Measurements from ENCODE around the gene FUT2. TPM values are rescaled to one million over a fixed set of nuclear protein-coding genes. Genes with fewer than 3 reads are reported as not detected.
"Not testable (repeated sequence)": the region's sequence is repeated elsewhere in the genome, so short reads cannot be mapped to it uniquely, and the experiment has no call there.

FUT2 gene
- total and polyA plus RNA-seq, 2 experiments from 2014 or later = 12.4 to 16.9 TPM

DNA sequence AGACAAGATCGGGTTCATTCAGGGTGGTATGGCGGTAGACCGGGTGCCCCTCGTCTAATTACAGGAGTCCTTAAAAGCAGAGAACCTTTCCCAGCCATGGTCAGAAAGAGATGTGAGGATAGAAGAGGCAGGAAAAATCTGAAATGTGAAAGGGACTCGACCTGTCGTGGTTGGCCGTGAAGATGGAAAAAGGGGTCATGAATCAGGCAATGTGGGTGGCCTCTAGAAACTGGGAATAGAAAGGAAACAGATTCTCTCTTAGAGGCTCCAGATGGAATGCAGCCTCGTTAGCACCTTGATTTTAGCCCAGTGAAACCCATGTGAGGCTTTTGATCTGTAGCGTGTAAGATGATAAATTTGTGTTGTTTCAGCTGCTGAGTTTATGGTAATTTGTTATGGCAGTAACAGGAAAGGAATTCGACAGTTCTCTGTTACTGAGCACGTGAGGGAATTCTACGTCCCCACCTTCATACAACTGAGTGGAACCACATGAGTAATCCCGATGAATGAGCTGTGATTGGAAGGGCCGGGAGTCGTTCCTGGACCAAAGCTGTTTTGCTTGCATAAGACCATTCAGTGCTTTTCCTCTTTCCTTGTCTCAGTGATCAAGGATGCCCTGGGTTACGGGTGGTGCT, 38.8 kb upstream of the FUT2 start:
- Histone ChIP-seq H3K9me3 (ENCODE audit: low read depth) (no peaks in the 10 kb centered on the region), H3K4me3 (no peak overlapping the region), H3K27ac (no peak overlapping the region), H3K9me2 (replicated peaks; ENCODE audit: insufficient read depth) (no peaks in the 10 kb centered on the region), H4K20me1 (ENCODE audit: insufficient read depth, poor library complexity, severe bottlenecking) (no peaks in the 10 kb centered on the region), H3K4me2 (no peak overlapping the region), H3K79me2 (no peaks in the 10 kb centered on the region), H3K36me3 (replicated peaks; ENCODE audit: insufficient read depth, low read depth) (no peaks in the 10 kb centered on the region), H3K4me1 (ENCODE audit: insufficient read depth) (no peaks in the 10 kb centered on the region), H2AFZ (peak overlapping the region; percentile 3), H3K27me3 (no peaks in the 10 kb centered on the region)
- TF ChIP-seq, protein P1, sequence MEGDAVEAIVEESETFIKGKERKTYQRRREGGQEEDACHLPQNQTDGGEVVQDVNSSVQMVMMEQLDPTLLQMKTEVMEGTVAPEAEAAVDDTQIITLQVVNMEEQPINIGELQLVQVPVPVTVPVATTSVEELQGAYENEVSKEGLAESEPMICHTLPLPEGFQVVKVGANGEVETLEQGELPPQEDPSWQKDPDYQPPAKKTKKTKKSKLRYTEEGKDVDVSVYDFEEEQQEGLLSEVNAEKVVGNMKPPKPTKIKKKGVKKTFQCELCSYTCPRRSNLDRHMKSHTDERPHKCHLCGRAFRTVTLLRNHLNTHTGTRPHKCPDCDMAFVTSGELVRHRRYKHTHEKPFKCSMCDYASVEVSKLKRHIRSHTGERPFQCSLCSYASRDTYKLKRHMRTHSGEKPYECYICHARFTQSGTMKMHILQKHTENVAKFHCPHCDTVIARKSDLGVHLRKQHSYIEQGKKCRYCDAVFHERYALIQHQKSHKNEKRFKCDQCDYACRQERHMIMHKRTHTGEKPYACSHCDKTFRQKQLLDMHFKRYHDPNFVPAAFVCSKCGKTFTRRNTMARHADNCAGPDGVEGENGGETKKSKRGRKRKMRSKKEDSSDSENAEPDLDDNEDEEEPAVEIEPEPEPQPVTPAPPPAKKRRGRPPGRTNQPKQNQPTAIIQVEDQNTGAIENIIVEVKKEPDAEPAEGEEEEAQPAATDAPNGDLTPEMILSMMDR (IDR thresholded peaks at IDR 0.05; ENCODE audit: poor library complexity) = no peak
- TF ChIP-seq EZH2phosphoT487 (IDR thresholded peaks at IDR 0.05; ENCODE audit: low read depth, severe bottlenecking, unreplicated experiment) (no peak), EZH2 (IDR thresholded peaks at IDR 0.05; ENCODE audit: borderline replicate concordance) (no peak)
- peak; percentile 68 for DNase-seq (ENCODE audit: low spot score)
- WGBS (ENCODE audit: low lambda C conversion rate, missing lambda C conversion rate) = 36% methylated on average over 16 of the region's 16 CpGs

DNA sequence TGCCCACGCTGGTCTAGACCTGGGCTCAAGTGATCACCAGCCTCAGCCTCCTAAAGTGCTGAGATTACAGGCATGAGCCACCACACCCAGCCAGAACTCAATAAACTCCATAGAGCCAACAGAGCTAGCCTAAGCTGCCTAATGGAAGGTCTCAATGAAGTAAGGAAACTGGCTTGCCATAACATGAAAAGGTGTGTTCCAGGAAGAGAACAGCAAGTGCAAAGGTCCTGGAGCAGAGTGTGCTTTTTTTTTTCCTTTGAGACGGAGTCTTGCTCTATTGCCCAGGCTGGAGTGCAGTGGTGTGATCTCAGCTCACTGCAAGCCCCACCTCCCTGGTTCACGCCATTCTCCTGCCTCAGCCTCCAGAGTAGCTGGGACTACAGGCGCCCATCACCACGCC, 37.9 kb upstream of the FUT2 start:
- H3K27me3 ChIP-seq; H3K4me3 ChIP-seq; H4K20me1 ChIP-seq (ENCODE audit: insufficient read depth, poor library complexity, severe bottlenecking); H3K9me3 ChIP-seq (ENCODE audit: low read depth); H3K79me2 ChIP-seq; H3K27ac ChIP-seq; H2AFZ ChIP-seq; H3K4me1 ChIP-seq (ENCODE audit: insufficient read depth); H3K4me2 ChIP-seq; DNase-seq (ENCODE audit: low spot score); H3K9me2 ChIP-seq (replicated peaks; ENCODE audit: insufficient read depth); H3K36me3 ChIP-seq (replicated peaks; ENCODE audit: insufficient read depth, low read depth): not testable (repeated sequence)
- WGBS (ENCODE audit: low lambda C conversion rate, missing lambda C conversion rate) = 95% methylated on average over 5 of the region's 5 CpGs

DNA sequence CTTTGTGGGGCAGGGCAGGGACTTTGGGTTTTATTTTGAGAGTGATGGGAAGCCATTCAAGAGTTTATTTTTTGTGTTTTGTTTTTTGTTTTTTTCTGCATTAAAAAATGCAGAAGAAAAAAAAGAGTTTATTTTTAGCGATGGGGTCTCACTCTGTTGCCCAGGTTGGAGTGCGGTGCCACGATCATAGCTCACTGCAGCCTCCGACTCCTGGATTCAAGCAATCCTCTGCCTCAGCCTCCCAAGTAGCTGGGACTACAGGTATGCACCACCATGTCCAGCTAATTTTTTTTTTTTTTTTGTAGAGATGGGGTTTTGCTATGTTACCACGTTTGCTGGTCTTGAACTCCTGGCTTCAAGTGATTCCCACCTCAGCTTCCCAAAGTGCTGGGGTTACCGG, 37.3 kb upstream of the FUT2 start:
- Histone ChIP-seq H3K79me2 (no peaks in the 10 kb centered on the region), H3K9me3 (ENCODE audit: low read depth) (no peaks in the 10 kb centered on the region), H4K20me1 (ENCODE audit: insufficient read depth, poor library complexity, severe bottlenecking) (no peaks in the 10 kb centered on the region), H2AFZ (no peak overlapping the region), H3K4me1 (ENCODE audit: insufficient read depth) (no peaks in the 10 kb centered on the region), H3K36me3 (replicated peaks; ENCODE audit: insufficient read depth, low read depth) (no peaks in the 10 kb centered on the region), H3K9me2 (replicated peaks; ENCODE audit: insufficient read depth) (no peaks in the 10 kb centered on the region), H3K27me3 (no peaks in the 10 kb centered on the region), H3K27ac (no peak overlapping the region), H3K4me3 (no peak overlapping the region), H3K4me2 (no peak overlapping the region)
- no peak for DNase-seq (ENCODE audit: low spot score)
- TF ChIP-seq EZH2 (IDR thresholded peaks at IDR 0.05; ENCODE audit: borderline replicate concordance) (no peak), EZH2phosphoT487 (IDR thresholded peaks at IDR 0.05; ENCODE audit: low read depth, severe bottlenecking, unreplicated experiment) (no peak)
- TF ChIP-seq, protein P1 (IDR thresholded peaks at IDR 0.05; ENCODE audit: poor library complexity) = no peak
- WGBS (ENCODE audit: low lambda C conversion rate, missing lambda C conversion rate) = 94% methylated on average over 6 of the region's 6 CpGs

DNA sequence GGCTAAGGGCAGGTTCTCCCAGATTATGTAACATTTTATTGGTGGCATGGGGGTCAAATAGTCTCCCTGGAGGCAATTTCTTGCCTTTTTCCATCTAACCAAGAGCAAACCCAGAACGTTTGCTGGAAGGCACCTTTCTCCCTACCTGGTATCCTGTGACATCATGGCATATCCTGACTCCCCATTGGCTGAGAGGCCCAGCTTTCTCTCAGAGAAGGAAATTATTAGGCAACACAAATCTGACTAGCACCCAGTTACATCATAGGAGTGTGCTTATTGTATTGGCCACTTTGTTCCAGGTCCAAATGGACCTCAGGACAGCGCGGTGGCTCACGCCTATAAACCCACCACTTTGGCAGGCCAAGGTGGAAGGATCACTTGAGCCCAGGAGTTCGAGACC, 36.0 kb upstream of the FUT2 start:
- WGBS (ENCODE audit: low lambda C conversion rate, missing lambda C conversion rate) = 83% methylated on average over 5 of the region's 5 CpGs
- Histone ChIP-seq H3K9me2 (replicated peaks; ENCODE audit: insufficient read depth) (no peaks in the 10 kb centered on the region), H2AFZ (no peak overlapping the region), H3K4me3 (no peak overlapping the region), H3K9me3 (ENCODE audit: low read depth) (no peaks in the 10 kb centered on the region), H3K27ac (no peak overlapping the region), H3K79me2 (no peaks in the 10 kb centered on the region), H3K27me3 (no peaks in the 10 kb centered on the region), H4K20me1 (ENCODE audit: insufficient read depth, poor library complexity, severe bottlenecking) (no peaks in the 10 kb centered on the region), H3K4me2 (no peak overlapping the region), H3K36me3 (replicated peaks; ENCODE audit: insufficient read depth, low read depth) (no peaks in the 10 kb centered on the region), H3K4me1 (ENCODE audit: insufficient read depth) (no peaks in the 10 kb centered on the region)
- DNase-seq (ENCODE audit: low spot score) = peak; percentile 38
- TF ChIP-seq, protein P1 (IDR thresholded peaks at IDR 0.05; ENCODE audit: poor library complexity) = no peak
